GM18502 (cell line): ENCODE results near the gene DNAL4.

ENCODE experiments used
- ATAC-seq: cut with Tn5 transposase; IDR thresholded peaks from one replicate; pipeline ENCODE4 v1.9.1; 2021; ENCODE audit warnings: mild to moderate bottlenecking; ENCODE audit not compliant: unreplicated experiment, poor library complexity

The DNAL4 gene

DNA sequence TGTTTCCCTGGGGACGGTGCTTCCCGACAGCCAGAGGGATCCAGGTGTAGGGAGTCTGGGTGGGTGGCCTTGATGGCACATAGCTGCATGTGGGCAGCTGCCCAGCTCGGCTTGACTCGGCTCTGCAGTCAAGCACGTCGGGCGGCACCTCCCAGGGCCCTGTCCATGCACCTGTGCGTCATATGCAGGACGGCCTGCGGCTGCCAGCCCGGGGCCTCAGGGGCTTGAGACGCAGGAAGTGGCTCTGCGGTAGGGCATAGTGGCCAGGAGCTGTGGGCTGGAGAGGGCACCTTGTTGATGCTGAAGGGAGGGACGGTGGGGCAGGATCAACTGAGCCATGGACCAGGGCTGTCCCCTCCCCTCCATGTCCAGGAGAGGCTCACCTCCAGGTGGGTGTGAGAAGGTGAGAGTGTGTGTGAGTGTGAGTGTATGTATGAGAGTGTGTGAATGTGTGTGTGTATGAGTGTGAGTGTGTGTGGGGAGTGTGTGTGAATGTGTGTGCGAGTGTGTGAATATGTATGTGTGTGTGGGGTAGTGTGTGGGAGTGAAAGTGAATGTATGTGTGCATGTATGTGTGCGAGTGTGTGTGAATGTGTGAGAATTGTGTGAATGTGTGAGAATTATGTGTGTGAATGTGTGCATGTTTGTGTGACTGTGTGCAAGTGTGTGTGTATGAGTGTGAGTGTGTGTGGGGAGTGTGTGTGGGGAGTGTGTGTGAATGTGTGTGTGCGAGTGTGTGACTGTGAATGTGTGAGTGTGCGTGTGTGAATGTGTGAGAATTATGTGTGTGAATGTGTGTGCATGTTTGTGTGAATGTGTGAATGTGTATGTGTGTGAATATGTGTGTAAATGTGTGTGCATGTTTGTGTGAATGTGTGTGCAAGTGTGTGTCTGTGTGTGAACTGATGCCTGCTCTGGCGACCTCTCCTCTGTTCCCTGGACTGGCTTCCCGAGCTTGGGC, 32.5 kb downstream of the DNAL4 start:
- ATAC-seq: no peak

- no peak for ATAC-seq
Observed at GRCh38 chr22:38760477-38761201, 33.3 kb downstream of the DNAL4 start.

GRCh38 chr22:38759005-38759404, 34.9 kb downstream of the DNAL4 start:
- ATAC-seq: no peak

- ATAC-seq: no peak
Observed at GRCh38 chr22:38758276-38758945, 35.5 kb downstream of the DNAL4 start.

DNA sequence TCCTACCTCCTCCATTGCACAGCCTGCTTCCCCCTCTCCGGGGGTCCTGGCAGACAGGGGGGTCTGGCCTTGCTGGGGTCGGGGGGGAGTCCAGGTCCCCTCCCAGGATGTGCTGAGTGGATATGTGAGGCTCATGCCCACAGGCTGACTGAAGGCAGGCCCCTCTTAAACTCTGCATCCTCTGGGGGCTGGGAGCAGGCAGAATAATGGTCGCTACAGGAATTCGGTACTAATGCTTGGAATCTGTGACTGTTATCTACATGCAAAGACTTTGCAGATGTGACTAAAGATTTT, 36.5 kb downstream of the DNAL4 start:
- no peak for ATAC-seq

GRCh38 chr22:38756711-38757463, 37.1 kb downstream of the DNAL4 start:
- ATAC-seq: no peak

GRCh38 chr22:38755911-38756532, 37.9 kb downstream of the DNAL4 start, which contains the start of gene SUN2:
Gene SUN2, minus strand, starts transcription at chr22:38755998. Its CDS starts 3,370 bp downstream, at chr22:38752628.
- peak; percentile 65 for ATAC-seq

- ATAC-seq: peak; percentile 23
Observed at GRCh38 chr22:38755155-38755910, 38.6 kb downstream of the DNAL4 start.

- no peak for ATAC-seq
Observed at GRCh38 chr22:38754751-38755154, 39.2 kb downstream of the DNAL4 start.

GRCh38 chr22:38753948-38754750, 39.8 kb downstream of the DNAL4 start:
- ATAC-seq: no peak

- ATAC-seq: no peak
Observed at GRCh38 chr22:38751422-38752346, 42.3 kb downstream of the DNAL4 start.

DNA sequence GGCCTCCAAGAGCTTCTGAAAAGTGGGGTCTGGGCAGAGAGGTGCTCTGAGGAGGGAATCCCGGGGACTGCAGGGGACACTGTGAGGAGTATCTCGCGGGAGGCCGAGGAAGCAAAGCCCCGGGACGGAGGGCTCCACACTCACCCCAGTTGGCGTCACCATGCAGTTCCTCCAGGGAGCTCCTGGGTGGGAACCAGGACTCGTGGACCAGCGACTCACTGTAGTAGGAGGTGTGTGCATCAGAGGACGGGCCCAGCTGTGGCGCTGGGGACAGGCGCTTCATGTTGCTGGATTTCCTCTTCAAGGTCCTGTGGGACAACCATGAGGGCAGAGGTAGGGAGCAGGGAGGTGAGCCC, 42.9 kb downstream of the DNAL4 start:
- ATAC-seq: no peak

- no peak for ATAC-seq
Observed at GRCh38 chr22:38750638-38751037, 43.3 kb downstream of the DNAL4 start.

GRCh38 chr22:38750104-38750503, 43.8 kb downstream of the DNAL4 start:
- no peak for ATAC-seq

- ATAC-seq: no peak
Observed at GRCh38 chr22:38748487-38749136, 45.3 kb downstream of the DNAL4 start.

GRCh38 chr22:38745676-38746460, 48.1 kb downstream of the DNAL4 start:
- ATAC-seq: no peak
